CD4-positive, alpha-beta T cell treated with Interleukin-17A for 1 hour (primary cell): ENCODE data around the gene VWCE.

ENCODE experiments used
- DNase-seq: peaks from one replicate; pipeline ENCODE4 v3.0.0-alpha.2; 2020

The VWCE gene

DNA sequence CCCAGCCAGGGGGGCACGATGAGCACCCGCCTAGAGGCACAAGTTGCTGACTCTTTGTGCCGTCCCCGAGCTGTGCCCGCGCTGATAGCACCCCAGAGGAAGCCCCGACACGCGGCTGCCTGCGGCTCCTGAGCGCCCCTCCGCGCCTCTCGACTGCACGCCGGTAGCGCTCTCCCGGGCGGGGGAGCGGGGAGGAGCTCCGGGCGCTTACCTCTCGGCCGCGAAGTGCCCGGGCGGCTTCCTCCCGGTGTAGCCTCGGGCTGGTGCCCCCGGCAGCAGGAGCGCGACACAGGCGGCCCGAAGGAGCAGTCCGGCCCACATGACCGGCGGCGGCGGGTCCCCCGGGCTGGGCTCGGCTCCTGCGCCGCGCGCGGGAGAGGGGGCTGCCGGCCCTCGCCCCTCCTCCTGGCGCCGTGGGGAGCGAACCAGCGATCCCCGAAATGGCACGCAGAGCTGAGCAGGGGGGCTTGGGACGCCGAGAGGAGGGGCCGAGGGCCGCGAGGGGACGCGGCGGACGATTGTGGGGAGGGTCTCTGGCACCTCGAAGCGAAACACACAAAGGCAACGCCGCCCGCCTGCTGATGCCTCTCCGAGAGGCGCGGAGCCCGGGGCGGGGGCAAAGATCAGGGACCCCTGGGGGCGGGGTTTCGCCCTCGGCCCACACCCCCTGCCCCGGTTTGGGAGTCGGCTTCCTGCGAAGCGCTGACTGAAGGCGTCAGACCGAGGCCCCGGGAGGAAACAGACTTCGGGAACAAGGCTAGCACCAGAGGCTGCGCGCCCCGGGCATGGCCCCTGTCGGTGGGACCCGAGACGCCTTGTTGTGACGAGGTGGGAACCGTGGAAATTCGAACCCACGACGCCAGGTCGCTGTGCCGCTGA lies at the start of gene VWCE:
TSS of gene VWCE (minus strand) at position 600 of the 879 bp plus-strand sequence. CDS start at position 321, 279 bp downstream.
- peak; percentile 50 for DNase-seq

DNA sequence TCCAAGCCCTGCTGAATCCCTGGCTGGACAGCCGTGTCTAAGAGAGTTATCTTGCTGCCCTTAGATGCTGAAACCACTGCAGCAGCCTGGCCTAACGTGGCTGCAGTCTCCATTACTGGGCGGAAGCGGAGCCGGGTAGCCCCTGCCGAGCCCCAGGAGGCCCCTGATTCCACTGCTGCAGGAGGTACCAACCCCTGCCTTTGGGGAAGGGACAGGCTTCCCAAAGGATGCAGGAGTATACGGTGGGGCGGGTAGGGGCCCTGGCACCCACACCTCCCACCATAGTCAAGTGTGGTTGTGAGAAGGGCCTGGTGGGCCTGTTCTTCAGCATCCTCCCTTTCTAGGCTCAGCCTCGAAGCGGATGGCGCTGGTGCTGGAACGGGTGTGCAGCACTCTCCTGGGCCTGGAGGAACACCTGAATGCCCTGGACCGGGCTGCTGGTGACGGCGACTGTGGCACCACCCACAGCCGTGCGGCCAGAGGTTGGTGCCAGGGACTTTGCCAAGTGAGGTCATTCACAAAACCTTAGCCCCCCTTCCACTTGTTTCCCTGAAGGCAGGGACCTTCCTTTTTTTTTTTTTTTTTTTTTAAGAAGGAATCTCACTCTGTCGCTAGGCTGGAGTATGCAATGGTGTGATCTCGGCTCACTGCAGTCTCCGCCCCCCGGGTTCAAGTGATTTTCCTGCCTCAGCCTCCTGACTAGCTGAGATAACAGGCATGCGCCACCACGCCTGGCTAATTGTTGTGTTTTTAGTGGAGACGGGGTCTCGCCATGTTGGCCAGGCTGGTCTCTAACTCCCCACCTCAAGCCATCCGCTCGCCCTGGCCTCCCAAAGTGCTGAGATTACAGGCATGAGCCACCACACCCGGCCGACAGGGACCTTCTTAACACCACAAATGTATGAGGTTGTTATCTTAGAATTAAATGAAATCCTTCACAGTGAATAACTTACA lies 49.0 kb upstream of the VWCE start:
- no peak for DNase-seq

- no peak for DNase-seq
Observed at GRCh38 chr11:61342207-61342803, 47.2 kb upstream of the VWCE start.

GRCh38 chr11:61341706-61342105 lies 46.6 kb upstream of the VWCE start:
- no peak for DNase-seq

- DNase-seq, result no peak
Observed at GRCh38 chr11:61340979-61341378, 45.9 kb upstream of the VWCE start.

DNA sequence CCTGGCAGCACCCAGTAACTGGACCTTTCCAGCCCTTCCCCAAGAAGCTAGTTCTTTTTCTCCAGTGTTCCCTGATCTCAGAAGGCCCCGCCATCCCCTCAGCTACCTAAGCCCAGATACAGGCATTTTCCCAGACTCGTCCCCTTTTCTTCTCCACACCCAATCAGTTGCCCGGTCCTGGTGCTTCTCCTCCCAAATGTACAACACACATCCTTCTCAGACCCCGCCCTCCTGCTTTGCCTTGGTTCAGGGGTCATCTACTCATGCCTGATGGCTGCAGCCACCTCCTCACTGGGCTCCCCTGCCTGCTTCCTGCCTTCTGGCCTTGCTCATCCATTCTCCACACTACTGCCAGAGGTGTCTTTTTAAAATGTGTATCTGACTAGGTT lies 44.4 kb upstream of the VWCE start:
- DNase-seq, result no peak

GRCh38 chr11:61338783-61339489 lies 43.8 kb upstream of the VWCE start:
- no peak for DNase-seq

DNA sequence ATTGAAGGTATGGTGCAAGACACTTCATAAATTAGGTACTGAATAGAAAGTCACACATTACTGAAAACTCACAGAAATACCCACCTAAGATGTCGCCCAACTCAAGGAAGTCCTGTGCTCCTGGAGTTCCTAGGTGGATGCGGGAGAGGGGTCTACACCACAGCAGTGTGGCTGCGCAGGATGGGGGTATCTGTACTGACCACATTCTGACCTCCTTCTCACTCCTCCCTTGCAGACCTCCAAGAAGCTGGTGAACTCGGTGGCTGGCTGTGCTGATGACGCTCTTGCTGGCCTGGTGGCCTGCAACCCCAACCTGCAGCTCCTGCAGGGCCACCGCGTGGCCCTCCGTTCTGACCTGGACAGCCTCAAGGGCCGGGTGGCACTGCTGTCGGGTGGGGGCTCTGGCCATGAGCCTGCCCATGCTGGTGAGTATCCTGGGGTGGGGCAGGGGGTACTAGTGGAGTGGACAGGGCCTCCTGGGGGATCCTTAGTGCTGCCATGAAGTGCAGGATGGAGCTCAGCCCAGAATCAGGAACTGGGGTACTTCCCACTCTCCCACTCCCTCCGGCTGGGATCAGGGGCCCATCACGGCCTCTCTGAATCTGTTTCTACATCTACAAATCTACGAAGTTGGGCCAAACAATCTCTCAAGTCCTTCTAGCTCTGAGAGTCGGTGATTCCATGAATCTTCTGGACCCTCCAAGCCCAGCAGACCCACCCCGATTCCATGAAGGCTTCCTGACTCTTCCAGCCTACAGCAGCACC lies 42.8 kb upstream of the VWCE start:
- no peak for DNase-seq

DNA sequence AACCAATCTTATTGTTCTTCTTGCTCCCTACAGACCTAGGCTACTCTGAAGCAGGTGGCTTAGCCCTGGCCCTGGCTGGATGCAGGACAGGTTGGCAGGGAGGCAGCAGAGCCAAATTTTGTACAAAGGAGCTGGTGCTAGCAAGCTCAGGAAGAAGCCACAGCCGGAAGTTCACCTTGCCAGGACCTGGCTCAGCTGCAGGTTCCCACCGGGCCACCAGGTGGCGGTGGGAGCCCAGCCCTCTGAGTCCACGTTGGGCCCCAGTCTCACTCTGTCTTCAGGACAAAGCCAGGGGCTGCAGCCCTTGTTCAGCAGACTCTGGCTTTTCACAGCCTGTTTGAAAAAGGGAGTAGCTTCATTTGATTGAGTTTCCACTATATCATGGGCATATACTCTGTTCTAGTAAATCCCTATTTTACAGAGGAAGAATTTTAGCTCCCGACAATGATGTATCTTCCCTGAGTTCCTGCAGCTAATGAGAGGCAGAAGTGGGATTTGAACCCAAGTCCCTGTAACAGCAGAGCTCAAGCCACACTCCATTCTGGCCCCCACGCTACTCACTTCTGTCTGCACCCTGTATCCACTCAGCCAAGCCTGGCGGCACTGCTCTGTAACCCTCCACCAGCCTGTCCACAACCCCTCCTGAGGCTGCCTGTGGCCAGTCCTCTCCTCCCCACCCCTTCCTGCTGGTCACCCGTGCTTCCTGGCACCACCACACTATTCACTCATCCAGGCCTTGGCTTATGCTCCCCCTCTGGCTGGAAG lies 41.2 kb upstream of the VWCE start:
- peak; percentile 85 for DNase-seq

DNA sequence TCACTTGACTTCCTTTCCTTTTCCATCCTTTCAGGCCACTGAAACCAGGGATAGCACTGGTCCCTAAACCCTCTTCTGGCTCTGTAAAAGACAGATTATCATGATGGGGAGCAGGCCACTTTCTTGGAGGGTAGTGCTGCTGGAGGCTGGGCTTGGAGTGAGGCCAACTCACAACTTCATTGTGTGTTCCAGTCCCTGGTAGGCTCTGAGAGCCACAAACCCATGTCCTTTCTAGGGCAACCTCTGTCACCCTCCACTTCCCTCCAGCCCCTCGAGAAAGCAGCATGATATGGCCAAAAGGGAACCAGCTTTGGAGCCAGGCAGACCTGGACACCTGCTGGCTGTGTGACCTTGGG lies 40.2 kb upstream of the VWCE start:
- DNase-seq, result no peak

DNA sequence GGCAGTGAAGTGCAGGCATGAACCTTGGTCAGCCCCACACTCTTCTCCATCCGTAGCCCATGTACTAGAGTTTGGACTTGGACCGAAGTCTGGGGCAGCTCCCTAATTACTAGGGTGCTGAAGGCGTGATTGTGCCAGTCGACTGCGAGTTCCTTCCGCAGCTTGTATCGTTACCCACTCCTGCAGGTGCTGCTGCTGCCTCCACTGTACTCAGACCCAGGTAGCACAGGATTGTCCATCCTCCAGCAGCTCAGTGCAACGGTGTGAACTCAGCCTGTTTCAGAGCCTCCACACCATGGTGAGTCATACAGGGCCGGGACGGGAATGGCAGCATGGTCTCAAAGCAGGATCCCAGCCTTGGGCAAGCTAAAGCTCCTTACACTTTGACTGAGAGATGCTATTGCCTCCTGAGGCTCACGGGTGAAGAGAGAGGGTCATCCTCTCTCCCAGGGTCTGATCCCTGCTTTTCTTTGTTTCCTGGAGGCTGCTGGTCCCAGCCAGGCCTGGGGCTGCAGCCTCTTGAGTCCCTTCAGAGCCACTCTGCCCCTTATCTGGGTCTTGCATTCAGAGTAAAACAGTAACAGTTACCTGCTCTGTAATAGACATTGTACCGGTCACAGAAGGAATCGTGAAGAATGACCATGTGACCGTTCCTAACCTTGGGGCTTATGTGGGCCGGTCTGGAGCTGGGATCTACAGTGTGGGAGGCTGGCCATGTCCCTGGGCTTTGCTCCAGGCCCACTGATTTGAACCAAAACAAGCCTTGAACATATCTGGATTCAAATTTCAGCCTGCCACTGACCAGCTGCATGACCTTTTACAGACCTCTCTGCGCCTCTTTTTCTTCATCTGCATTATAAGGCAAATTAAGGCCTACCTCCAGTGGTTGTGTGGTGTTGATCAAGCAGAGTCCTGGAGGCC lies 39.6 kb upstream of the VWCE start:
- no peak for DNase-seq

- no peak for DNase-seq
Observed at GRCh38 chr11:61333550-61334433, 38.7 kb upstream of the VWCE start.

DNA sequence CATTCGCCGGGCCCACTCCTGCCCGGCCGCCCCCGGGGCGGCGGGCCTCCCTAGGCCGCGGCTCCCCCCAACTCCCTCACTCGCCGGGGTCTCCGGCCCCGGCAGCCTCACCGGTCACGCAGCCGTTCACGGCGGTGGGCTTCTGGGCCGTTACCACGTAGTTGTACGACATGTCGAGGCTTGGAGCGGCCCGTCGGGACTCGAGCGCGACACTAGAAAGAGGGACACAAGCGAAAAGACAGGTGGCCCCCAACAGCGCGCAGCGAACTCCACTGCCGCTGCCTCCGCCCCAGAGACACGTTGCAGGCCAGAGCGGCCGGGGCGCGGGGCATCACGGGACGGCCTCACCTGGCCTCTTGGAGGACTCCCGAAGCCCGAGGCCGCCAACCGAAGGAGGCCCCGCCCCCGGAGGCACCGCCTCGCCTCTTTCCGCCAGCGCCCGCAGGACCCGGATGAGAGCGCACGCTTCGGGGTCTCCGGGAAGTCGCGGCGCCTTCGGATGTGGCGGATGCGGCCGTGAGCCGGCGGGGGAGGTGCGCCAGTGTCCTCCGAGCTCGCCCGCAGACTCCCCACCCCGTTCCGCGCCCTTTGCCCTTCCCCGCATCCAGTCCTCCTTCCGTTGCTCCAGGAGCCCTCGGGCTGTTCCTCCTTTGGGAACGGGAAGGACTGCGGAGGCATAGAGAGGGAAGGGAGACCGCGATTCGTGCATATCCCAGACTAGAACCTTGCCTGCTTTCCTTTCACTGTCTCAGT lies 37.9 kb upstream of the VWCE start, which contains the start of the genes DDB1 and TKFC:
TSS of gene DDB1 (minus strand) at position 309 of the 753 bp plus-strand sequence. CDS start at position 172, 137 bp downstream.
TSS of gene TKFC (plus strand) at position 432 of the 753 bp plus-strand sequence. CDS start 1,501 bp downstream, outside the sequence.
- peak; percentile 96 for DNase-seq

DNA sequence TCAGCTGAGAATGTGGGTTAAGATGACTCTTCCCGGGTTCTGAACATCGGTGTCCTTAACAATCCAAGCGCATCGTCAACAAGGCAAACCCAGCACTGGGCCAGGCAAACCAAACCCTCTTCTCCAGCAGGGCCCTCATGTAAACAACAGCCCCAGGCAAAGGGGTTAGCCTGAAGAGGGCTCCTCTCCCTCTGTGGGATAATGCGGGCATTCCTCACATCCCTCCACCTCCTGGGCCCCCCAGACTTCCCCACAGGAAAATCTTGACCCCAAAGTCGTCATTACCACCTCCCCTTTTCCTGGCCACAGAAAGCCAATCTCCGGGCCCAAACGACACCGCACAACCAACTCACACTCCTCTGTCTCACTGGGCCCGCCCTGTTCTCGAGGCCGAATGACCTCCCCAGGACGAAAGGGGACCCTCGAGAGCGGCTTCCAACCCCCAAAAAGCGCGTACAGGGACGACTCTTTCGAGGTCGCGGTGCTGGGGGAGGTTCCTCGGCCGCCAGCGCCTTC lies 37.2 kb upstream of the VWCE start:
- DNase-seq, result no peak

GRCh38 chr11:61331651-61332050 lies 36.5 kb upstream of the VWCE start:
- no peak for DNase-seq

- no peak for DNase-seq
Observed at GRCh38 chr11:61329871-61330270, 34.8 kb upstream of the VWCE start.

DNA sequence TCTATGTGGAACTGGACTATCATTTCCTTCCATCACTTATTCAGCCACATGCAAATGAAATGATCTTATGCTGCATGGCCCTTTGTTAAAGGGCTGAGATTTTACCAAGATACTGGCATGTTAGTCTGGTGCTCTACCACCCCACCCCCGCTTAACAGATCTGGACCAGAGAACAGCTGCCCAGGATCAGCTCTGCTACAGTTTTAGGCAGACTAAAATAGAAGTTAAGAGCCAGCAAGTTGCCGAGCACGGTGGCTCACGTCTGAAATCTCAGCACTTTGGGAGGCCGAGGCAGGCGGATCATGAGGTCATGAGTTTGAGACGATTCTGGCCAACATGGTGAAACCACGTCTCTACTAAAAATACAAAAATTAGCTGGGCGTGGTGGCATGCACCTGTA lies 33.2 kb upstream of the VWCE start:
- no peak for DNase-seq

DNA sequence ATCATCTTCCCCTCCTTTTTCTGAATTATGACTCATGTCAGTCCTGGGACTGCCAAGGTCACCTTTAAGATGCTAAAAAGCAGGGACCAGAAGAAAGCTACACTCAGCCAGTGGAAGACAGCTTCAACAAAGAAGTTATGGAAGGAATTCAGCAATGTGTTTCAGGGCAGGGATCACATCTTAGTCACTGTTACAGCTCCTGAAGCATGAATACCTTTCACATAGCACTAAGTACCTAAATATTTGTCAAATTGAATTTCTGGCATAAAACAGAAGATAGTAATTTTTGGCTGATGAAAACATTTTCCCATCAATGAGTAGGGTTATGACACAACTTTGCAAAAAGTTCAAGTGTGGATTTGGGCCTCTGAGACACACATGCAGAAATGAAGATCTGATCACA lies 32.6 kb upstream of the VWCE start:
- DNase-seq, result no peak
